Neural cell (in vitro differentiated cells): ENCODE measurements around the gene PPP1R3G.

ENCODE experiments used
- CTCF ChIP-seq: fragments of 450-650 bp; IDR thresholded peaks from 2 replicates; pipeline ENCODE4 v1.5.1; 2014; ENCODE audit warnings: antibody characterized with exemption, mild to moderate bottlenecking, moderate library complexity; ENCODE audit not compliant: poor library complexity, severe bottlenecking
- EP300 ChIP-seq: fragments of 450-650 bp; conservative IDR thresholded peaks from 2 replicates; pipeline ENCODE4 v1.6.1; 2014; ENCODE audit warnings: antibody characterized with exemption, mild to moderate bottlenecking, moderate library complexity; ENCODE audit not compliant: poor library complexity, severe bottlenecking
- EZH2 ChIP-seq: fragments of 200-600, 300-800 bp; shearing (Covaris generic), sonication (generic); IDR thresholded peaks from 2 replicates; pipeline ENCODE4 v1.6.1; 2014; ENCODE audit warnings: antibody characterized with exemption, low read length, borderline replicate concordance, mild to moderate bottlenecking; ENCODE audit not compliant: insufficient read depth, poor library complexity, severe bottlenecking
- MXI1 ChIP-seq: fragments of 450-650 bp; conservative IDR thresholded peaks from 2 replicates; pipeline ENCODE4 v1.6.1; 2014; ENCODE audit warnings: antibody characterized with exemption, mild to moderate bottlenecking; ENCODE audit not compliant: poor library complexity, severe bottlenecking
- POLR2AphosphoS5 ChIP-seq: IDR thresholded peaks from 2 replicates; pipeline ENCODE4 v1.6.1; 2012
- RAD21 ChIP-seq: fragments of 450-650 bp; conservative IDR thresholded peaks from 2 replicates; pipeline ENCODE4 v1.6.1; 2014; ENCODE audit warnings: antibody characterized with exemption, mild to moderate bottlenecking, moderate library complexity
- REST ChIP-seq: IDR thresholded peaks from 2 replicates; pipeline ENCODE4 v1.6.1; 2012; ENCODE audit warnings: borderline replicate concordance
- TAF1 ChIP-seq: IDR thresholded peaks from 2 replicates; pipeline ENCODE4 v1.6.1; 2012; ENCODE audit warnings: low read depth

- TF ChIP-seq CTCF: no peak
- no peak for TF ChIP-seq EZH2
- no peak for TF ChIP-seq EP300
- TF ChIP-seq RAD21: no peak
- no peak for TF ChIP-seq TAF1
- TF ChIP-seq MXI1: no peak
- no peak for TF ChIP-seq REST
- no peak for TF ChIP-seq POLR2AphosphoS5
Measured at GRCh38 chr6:5090603-5091002, 5.5 kb downstream of the PPP1R3G start.
